ENCODE measurements around the gene C6orf163. TPM values are rescaled to one million over a fixed set of nuclear protein-coding genes. Genes with fewer than 3 reads are reported as not detected.

C6orf163 gene
- total and polyA plus RNA-seq, 2 of the 4 experiments (the other 2 are of a cell fraction): 0.55 to 0.90 TPM

DNA sequence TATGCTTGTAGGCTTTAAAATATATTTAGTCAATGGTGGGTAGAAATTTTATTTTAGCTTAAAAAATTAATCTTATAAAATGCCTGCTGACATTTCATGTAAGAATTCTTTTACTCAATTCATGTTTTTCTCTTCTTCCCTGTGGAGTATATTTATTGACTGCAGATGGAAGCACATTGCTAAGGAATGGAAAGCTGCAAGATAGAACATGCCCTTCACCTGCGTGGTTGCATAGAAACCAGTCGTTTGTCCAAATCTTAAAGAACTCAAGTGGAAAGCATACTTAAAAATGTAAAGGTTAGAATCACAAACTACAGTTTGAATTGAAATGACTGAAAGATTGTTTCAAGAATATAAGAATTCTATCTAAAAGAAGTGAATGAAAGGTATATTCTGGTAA, 30.7 kb downstream of the C6orf163 start:
- ChIA-PET CTCF (no interaction called here), POLR2A (ENCODE audit: unreplicated experiment) (no interaction called here)
- no peak overlapping the region for H3K23ac ChIP-seq (ENCODE audit: low read depth, low read length)
- BruUV-seq (replicated peaks): no TSS peak
- in situ Hi-C loops (cut with MboI; ENCODE audit: low sequenced_read_pairs): no loop called here
- no peak overlapping the region for H4K5ac ChIP-seq (ENCODE audit: low read depth, low read length)
- no peaks in the 10 kb centered on the region for H3K36me3 ChIP-seq (ENCODE audit: control insufficient read depth, insufficient read depth, low read length)
- TF ChIP-seq POLR2A (IDR thresholded peaks at IDR 0.05; ENCODE audit: low read depth, low read length) (no peak), FOS (IDR thresholded peaks at IDR 0.05; ENCODE audit: low read depth, low read length) (no peak), SMC3 (IDR thresholded peaks at IDR 0.05; ENCODE audit: low read depth, low read length) (no peak), CHD1 (IDR thresholded peaks at IDR 0.05; ENCODE audit: low read depth, low read length) (no peak), MXI1 (IDR thresholded peaks at IDR 0.05; ENCODE audit: borderline replicate concordance, low read depth, low read length) (no peak), MAZ (IDR thresholded peaks at IDR 0.05; ENCODE audit: borderline replicate concordance, low read depth, low read length) (no peak), BHLHE40 (IDR thresholded peaks at IDR 0.05; ENCODE audit: low read depth, low read length) (no peak), RAD21 (IDR thresholded peaks at IDR 0.05; ENCODE audit: low read length) (no peak), CEBPB (IDR thresholded peaks at IDR 0.05; ENCODE audit: low read depth, low read length) (no peak), NFE2L2 (IDR thresholded peaks at IDR 0.05; ENCODE audit: low read depth, low read length) (no peak), RFX5 (IDR thresholded peaks at IDR 0.05; ENCODE audit: low read depth, low read length) (no peak)
- TF ChIP-seq, protein P1, sequence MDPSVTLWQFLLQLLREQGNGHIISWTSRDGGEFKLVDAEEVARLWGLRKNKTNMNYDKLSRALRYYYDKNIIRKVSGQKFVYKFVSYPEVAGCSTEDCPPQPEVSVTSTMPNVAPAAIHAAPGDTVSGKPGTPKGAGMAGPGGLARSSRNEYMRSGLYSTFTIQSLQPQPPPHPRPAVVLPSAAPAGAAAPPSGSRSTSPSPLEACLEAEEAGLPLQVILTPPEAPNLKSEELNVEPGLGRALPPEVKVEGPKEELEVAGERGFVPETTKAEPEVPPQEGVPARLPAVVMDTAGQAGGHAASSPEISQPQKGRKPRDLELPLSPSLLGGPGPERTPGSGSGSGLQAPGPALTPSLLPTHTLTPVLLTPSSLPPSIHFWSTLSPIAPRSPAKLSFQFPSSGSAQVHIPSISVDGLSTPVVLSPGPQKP (IDR thresholded peaks at IDR 0.05; ENCODE audit: borderline replicate concordance, low read depth, low read length): no peak
- TF ChIP-seq, protein P2, sequence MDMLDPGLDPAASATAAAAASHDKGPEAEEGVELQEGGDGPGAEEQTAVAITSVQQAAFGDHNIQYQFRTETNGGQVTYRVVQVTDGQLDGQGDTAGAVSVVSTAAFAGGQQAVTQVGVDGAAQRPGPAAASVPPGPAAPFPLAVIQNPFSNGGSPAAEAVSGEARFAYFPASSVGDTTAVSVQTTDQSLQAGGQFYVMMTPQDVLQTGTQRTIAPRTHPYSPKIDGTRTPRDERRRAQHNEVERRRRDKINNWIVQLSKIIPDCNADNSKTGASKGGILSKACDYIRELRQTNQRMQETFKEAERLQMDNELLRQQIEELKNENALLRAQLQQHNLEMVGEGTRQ (IDR thresholded peaks at IDR 0.05; ENCODE audit: low read depth, low read length): no peak
- no peaks in the 10 kb centered on the region for H3K4me1 ChIP-seq (ENCODE audit: control insufficient read depth, insufficient read depth, low read length)
- H3K9me1 ChIP-seq (ENCODE audit: insufficient read depth, low read length): no peaks in the 10 kb centered on the region
- no peak overlapping the region for H2BK5ac ChIP-seq (ENCODE audit: low read depth, low read length, poor library complexity, severe bottlenecking)
- H3K14ac ChIP-seq (replicated peaks; ENCODE audit: low read depth, low read length): no peak overlapping the region
- H3K4ac ChIP-seq (ENCODE audit: low read depth, low read length): no peak overlapping the region
- no peak overlapping the region for H4K91ac ChIP-seq (ENCODE audit: insufficient read depth, low read depth, low read length)
- no peak overlapping the region for H2AK5ac ChIP-seq (ENCODE audit: low read depth, low read length)
- H4K20me1 ChIP-seq (ENCODE audit: insufficient read depth, low read length): no peaks in the 10 kb centered on the region
- no peak overlapping the region for H3K18ac ChIP-seq (ENCODE audit: low read depth, low read length)
- dilution Hi-C loops (cut with HindIII; ENCODE audit: low sequenced_read_pairs, unreplicated experiment): no loop called here
- H2AK9ac ChIP-seq (replicated peaks; ENCODE audit: low read depth, low read length, poor library complexity): no peak overlapping the region
- H3K27ac ChIP-seq (ENCODE audit: insufficient read depth, low read length): no peak overlapping the region
- H3K9me3 ChIP-seq (ENCODE audit: control insufficient read depth, insufficient read depth, low read length): no peaks in the 10 kb centered on the region
- no peak overlapping the region for H2AFZ ChIP-seq (replicated peaks; ENCODE audit: low read length, poor library complexity)
- intact Hi-C loops (cut with micrococcal nuclease): no loop called here
- H3K27me3 ChIP-seq (ENCODE audit: control insufficient read depth, insufficient read depth, low read length): no peaks in the 10 kb centered on the region
- H2BK20ac ChIP-seq (ENCODE audit: low read depth, low read length): no peak overlapping the region
- no CpG with 5 or more reads among the region's 2 CpGs for WGBS, 2 experiments (ENCODE audit: extremely low coverage in 2 of 2, insufficient read length in 1 of 2)
- ATAC-seq (ENCODE audit: low read depth) (no peak), DNase-seq (no peak)
- H3K79me1 ChIP-seq (ENCODE audit: low read depth in 1 of 2, low read length in 2 of 2): no peaks in the 10 kb centered on the region
- H3K4me3 ChIP-seq (ENCODE audit: insufficient read depth, low read depth, low read length): no peak overlapping the region
- no peak overlapping the region for H2BK15ac ChIP-seq (ENCODE audit: low read depth, low read length)
- H3K56ac ChIP-seq (ENCODE audit: extremely low read depth, insufficient read depth, low read length): no peak overlapping the region
- no peak overlapping the region for H2BK120ac ChIP-seq (ENCODE audit: low read depth, low read length)
- H3K4me2 ChIP-seq (ENCODE audit: low read depth, low read length): no peak overlapping the region
- no peak overlapping the region for H3K9ac ChIP-seq (ENCODE audit: low read depth, low read length)
- H4K8ac ChIP-seq (ENCODE audit: low read depth in 2 of 2, low read length in 2 of 2): no peak overlapping the region

Measured in IMR-90 (cell line).